GM19395 (cell line): Measurements from ENCODE around the gene CELA2B.

Experiments used
- ATAC-seq: cut with Tn5 transposase; IDR thresholded peaks from one replicate; pipeline ENCODE4 v1.9.1; 2021; ENCODE audit warnings: mild to moderate bottlenecking, moderate library complexity; ENCODE audit not compliant: unreplicated experiment

Gene CELA2B

DNA sequence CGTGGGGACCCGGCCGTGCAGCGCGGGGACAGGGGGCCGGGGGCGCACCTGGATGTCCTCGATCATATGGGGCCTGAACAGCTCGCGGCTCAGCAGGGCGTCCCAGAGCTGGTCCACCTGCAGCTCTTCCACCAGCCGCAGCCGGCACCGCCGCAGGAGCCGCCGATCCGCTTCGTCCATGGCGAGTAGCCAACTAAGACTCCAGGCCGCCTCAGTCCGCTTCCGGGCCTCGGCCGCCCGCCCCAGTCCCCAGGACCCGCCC lies 48.0 kb downstream of the CELA2B start, which contains the start of gene CASP9:
Gene CASP9, minus strand, starts transcription at position 195 of the 262 bp plus-strand sequence. Its CDS starts 15 bp downstream, at position 180.
- ATAC-seq, result no peak

DNA sequence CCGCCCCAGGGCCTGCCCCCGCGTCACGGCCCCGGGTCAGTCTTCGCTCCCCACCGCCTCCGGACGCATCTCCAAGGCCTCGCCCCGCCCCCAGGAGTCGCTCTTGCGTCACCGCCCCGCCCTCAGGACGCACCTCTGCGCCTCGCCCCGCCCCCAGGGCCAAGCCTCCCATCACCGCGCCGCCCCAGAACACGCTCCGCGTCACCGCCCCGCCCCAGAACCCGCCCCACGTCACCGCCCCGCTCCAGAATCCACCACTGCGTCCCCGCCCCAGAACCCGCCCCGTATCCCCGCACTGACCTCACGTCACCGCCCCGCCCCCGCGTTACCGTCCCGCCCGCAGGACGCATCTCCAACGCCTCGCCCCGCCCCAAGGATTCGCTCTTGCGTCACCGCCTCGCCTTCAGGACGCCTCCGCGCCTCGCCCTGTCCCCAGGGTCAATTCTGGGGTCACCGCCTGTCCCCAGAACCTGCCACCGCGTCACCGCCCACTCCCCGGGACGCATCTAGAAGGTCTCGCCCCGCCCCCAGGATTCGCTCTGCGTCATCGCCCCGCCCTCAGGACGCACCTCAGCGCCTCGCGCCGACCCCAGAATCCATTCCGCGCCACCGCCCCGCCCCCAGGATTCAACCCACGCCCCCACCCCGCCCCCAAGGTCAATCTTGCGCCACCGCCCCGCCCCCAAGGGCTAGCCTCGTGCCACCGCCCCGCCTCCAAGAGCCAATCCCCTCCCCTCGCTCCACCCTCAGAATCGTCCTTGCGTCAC lies 48.6 kb downstream of the CELA2B start:
- peak; percentile 47 for ATAC-seq

DNA sequence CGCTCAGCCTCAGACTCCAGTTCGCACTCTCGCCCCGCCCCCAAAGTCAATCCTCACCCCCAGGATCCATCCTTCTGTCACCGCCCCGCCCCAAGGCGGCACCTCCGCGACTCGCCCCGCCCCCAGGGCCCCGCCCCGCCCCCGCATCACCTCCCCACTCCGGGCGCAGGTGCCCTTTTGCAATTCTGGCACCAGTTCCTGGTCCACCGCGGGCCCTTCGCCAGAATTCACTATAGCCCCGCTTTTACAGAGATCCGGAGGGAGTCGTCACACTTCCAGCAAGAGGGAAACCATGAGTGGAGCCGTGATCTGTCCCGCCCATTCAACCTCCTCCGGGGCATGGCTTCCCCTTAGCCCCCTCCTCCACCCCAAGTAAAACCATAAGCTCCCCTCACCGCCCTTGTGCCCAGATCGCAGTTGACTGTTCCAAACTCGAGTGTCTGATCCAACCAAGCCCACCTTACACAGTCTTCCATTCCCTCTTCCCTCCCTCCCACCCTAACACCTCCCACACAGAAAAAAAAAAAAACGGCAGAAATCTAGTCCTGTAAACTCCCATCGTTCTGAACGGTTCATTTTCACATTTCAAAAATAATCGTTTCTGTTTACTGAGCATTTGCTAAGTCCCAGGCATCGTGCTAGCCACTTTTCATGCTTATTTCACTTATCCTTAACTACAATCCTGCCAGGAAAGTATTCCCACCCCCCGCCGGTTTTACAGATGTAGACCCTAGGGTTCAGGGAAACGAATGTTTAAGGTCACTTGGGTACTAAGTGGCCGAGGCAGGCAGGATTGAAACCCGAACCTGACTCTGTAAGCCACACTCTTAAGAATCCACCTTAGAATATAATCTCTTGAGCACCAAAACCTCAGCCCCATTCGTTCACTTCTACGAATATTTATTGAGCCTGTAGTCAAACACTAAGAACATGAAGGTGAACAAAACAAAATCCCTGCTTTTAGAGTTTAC lies 49.4 kb downstream of the CELA2B start:
- ATAC-seq, result no peak

DNA sequence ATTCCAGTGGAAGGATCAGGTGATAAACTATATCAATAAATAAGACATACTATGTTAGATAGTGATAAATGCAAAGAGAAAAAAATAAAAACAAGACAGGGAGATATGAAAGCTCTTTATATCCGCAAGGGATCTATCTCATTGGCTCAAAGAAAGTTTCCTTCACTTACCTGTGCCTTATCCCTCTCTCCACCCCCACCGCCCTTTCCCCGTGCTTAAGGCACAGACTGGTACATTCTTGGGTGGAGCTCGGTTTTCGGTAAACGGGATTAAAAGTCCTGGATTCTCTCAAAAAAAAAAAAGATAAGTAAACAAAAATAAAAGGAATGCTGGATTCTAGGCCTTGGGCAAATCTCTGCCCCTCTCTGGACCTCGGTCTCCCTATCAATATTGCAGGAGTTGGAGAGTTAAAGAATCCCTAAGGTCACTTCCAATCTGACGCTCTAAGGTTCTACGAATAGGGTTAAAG lies 50.2 kb downstream of the CELA2B start:
- ATAC-seq, result no peak

DNA sequence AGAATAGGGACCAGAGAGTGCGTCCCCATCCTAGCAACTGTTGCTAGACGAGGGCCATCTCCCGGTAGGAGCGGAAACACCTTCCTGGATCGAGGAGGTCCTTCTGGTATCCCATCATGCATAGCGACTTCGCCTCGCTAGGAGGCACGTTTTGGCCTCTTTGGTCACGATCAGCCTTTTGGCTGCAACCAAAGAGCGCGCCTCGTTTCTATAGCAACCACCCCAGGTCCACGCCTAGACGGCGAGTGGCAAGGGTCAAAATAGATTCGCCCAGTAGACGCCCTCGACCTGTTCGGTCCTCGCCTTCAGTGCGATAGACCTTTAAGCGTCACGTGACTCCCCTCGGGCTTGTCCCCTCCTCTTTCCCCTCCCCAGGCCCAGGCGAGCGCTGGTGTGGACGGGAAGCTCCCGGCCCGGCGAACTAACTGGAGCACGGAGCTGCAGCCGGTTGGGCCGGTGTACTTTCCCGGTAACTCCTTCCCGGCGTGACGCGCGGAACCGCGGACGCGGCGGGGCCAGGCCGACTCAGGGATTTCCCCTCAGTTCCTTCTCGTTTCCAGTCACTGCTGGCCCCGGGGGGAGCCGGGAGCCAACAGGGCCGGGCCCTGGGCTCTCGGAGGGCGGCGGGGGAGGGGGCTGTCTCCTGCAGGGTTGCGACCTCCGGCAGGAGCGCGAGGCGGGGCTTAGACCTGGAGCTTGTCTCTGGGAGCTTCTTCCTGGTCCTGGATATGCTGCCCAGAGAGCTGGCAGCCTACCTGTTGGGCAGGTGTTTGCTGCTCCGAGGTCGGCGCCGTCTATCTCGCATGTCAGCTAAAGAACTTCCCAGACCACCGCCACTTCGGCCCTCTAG lies 50.8 kb downstream of the CELA2B start, which contains the start of gene DNAJC16:
Gene DNAJC16, plus strand, starts transcription at position 359 of the 850 bp plus-strand sequence. CDS start 2,258 bp downstream, outside the sequence.
- ATAC-seq, result peak; percentile 62

DNA sequence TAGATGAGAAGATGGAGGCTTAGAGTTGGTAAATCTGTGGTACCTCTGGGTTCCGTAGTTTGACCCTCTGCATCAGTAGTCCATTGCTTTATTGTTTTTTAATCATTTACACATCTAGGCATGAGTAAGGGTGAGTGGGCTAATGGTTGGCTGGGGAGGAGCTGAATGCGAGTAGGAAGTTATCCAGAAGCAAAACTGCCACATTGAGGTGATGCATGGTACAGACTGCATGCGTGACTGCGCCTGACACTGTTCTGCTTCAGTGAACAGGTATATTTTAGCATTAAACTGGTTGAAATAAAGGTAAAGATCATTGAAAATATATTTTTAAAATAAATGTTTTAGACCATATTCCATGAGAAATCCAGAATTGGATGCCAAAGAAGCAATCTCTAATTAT lies 55.1 kb downstream of the CELA2B start:
- no peak for ATAC-seq

DNA sequence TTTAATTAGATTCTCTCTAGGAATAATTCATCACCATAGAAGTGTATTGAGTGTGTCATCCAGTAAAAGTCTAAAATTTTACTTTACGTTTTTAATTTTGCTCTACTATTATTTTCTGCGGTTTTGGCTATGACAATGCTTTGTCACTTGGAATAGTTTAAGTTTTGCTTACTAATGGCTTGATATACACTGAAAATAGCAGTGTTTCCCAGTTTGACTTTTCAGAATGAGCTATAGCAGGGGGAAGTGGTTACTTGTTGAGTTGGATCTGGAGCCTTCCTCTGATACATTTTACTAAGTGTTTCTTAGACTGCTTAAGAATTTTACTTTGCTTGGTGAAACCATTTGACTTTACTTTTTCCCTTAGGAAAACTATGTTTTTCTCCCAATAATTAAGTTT lies 55.8 kb downstream of the CELA2B start:
- no peak for ATAC-seq

DNA sequence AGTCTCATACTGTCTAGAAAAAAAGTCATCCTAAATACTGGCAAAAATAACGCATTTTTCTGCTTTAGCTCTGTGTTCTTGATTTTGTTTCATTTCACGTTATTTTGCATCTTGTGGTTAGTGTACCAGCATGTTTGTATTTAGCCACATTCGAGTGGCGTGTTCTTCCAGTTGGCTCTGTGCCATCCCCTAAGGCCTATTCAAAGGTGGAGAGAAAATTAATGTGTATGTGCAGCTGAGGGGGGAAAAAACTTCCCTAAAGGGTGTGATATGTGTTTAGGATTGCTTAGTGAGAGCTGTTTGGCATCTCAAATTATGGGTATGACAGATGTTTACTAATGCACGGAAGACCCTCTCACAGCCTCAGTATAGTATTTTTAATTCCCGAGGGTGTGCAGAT lies 62.9 kb downstream of the CELA2B start:
- no peak for ATAC-seq

DNA sequence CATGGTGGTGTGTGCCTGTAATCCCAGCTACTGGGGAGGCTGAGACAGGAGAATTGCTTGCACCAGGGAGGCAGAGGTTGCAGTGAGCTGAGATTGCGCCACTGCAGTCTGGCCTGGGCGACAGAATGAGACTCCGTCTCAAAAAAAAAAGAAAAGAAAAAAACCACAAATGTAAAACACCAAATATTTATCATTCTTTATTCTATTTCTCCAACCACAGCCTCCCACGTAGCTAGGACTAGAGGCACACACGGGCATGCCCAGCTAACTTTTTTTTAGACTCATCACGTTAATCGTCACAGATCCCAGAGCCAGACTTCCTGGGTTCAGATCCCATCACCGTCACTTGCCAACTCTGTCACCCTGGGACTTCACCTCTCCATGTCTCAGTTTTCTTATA lies 64.3 kb downstream of the CELA2B start:
- ATAC-seq, result no peak
